Thymus (tissue), 11 donors: ENCODE measurements around the gene SPATA24. TPM values are rescaled to one million over a fixed set of nuclear protein-coding genes. Genes with fewer than 3 reads are reported as not detected.

Source experiments
- DNase-seq, 9 donors: peaks; one replicate each; pipeline ENCODE4 v3.0.0-alpha.2; 2013; ENCODE audit warnings: low spot score in 9 of 9, low read depth in 6 of 9, missing footprints in 1 of 9
- H3K27ac ChIP-seq, 2 donors: one replicate each; pipeline ENCODE4 v1.5.1; 2013; ENCODE audit warnings: control low read depth in 1 of 2, low read depth in 1 of 2, low read length in 1 of 2, mild to moderate bottlenecking in 1 of 2, moderate library complexity in 1 of 2
- H3K27me3 ChIP-seq, 2 donors: one replicate each; pipeline ENCODE4 v1.5.1; 2013; ENCODE audit warnings: low read length in 1 of 2; ENCODE audit not compliant: control insufficient read depth in 2 of 2, insufficient read depth in 1 of 2
- H3K36me3 ChIP-seq, 2 donors: one replicate each; pipeline ENCODE4 v1.5.1; 2013; ENCODE audit warnings: low read length in 1 of 2, mild to moderate bottlenecking in 1 of 2, moderate library complexity in 1 of 2; ENCODE audit not compliant: control insufficient read depth in 2 of 2, insufficient read depth in 2 of 2
- H3K4me1 ChIP-seq, 2 donors: one replicate each; pipeline ENCODE4 v1.5.1; 2013; ENCODE audit warnings: low read length in 2 of 2; ENCODE audit not compliant: control insufficient read depth in 2 of 2, insufficient read depth in 2 of 2
- H3K4me3 ChIP-seq, 2 donors: one replicate each; pipeline ENCODE4 v1.5.1; 2013; ENCODE audit warnings: low read length in 2 of 2, control low read depth in 1 of 2, mild to moderate bottlenecking in 1 of 2
- H3K9me3 ChIP-seq, 2 donors: one replicate each; pipeline ENCODE4 v1.5.1; 2013; ENCODE audit warnings: low read length in 1 of 2, mild to moderate bottlenecking in 1 of 2; ENCODE audit not compliant: control insufficient read depth in 2 of 2, insufficient read depth in 1 of 2
- WGBS: extraction: QIAGEN DNeasy Blood & Tissue Kit; methylation state at CpG from one replicate; pipeline ENCODE4 v1.1.7; 2013; 5-methylcytosine and 5-hydroxymethylcytosine counted together
- polyA plus RNA-seq: library from polyadenylated mRNA; stranded (reverse); fragments of 200-250 nt; gene quantifications from one replicate; pipeline ENCODE4 v1.2.3, GENCODE V29; 2013
- total RNA-seq: library from RNA; stranded (reverse); fragments of 120-200 nt; gene quantifications from one replicate; pipeline ENCODE4 v1.2.4, GENCODE V29; 2013
- donor health status: healthy.

Gene SPATA24
- total and polyA plus RNA-seq, 2 donors = 5.8 to 6.6 TPM

DNA sequence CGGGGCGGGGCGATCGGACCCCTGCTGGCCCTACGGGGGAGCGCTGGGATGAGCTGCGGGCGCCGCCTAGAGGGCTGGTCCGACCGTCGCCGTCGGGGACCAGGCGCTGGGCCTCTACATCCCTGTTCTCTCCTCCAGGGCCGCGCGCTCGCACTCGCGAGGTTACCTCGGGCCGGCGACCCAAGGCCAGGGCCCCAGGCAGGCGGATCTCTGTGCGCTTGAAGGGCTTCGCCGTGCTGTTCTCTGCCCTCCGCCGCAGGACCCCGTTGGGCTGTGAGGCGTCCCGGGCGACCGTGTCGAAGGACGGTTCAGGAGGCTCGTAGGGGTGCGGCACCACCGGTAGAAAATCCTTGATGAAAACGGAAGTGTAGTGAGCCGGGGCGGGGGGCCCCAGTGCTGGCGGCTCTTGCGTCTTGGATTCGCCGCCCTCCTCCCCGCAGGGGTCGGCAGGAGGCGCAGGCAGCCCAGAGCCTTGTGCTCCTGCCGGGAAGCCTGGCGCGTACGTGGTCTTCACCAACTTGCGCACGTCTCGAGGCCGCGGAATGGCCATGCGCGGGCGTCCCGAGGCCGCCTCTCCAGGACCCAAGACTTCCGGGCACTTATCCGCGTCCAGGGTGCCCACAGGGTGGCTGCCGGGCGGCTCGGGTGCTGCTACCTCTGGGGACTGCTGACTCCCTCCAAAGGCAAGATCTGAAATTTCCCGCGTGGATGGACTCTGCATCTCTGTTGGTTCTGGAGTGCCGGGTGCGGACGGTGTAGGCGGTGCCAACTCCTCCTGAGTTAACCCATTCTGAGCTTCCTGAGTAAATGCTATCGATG lies 11.0 kb downstream of the SPATA24 start:
- Histone ChIP-seq H3K27me3 (peaks cover 0 to 38% of the 10 kb centered on the region in 2 donors), H3K27ac (peak overlapping the region; percentile 76 to 100), H3K9me3 (peaks cover 0 to 5% of the 10 kb centered on the region in 2 donors), H3K4me1 (peaks cover 35 to 80% of the 10 kb centered on the region in 2 donors), H3K4me3 (peak overlapping the region; percentile 55 to 79), H3K36me3 (peaks cover 0 to 14% of the 10 kb centered on the region in 2 donors)
- under 1% methylated on average over 77 of the region's 77 CpGs for WGBS
- peak in 7 of 9 donors; percentile 65 to 92 (median 83) for DNase-seq

DNA sequence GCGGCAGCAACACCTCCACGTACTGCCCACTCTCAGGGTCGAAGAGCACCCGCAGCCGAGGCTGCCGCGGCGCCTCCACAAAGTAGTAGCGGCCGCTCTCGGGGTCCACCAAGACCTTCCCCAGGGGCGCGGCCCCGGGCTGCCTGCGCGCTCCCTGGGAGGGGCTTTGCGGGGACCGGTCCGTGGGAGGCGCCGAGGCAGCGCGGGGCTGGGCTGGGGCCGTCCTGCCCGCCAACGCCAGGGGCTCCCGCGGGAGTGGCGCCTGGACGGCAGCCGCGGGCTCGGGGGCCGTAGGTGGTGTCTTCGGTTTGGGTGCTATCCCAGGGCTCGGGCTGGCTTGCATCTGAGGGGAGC lies 11.6 kb downstream of the SPATA24 start:
- under 1% methylated on average over 36 of the region's 36 CpGs for WGBS
- H3K27ac ChIP-seq = peak overlapping the region; percentile 76 to 100
- peak overlapping the region; percentile 55 to 79 for H3K4me3 ChIP-seq
- peaks cover 35 to 86% of the 10 kb centered on the region in 2 donors for H3K4me1 ChIP-seq
- H3K36me3 ChIP-seq = peaks cover 0 to 18% of the 10 kb centered on the region in 2 donors
- H3K27me3 ChIP-seq = peaks cover 0 to 38% of the 10 kb centered on the region in 2 donors
- peaks cover 0 to 5% of the 10 kb centered on the region in 2 donors for H3K9me3 ChIP-seq
- peak in 1 of 9 donors; percentile 27 for DNase-seq

DNA sequence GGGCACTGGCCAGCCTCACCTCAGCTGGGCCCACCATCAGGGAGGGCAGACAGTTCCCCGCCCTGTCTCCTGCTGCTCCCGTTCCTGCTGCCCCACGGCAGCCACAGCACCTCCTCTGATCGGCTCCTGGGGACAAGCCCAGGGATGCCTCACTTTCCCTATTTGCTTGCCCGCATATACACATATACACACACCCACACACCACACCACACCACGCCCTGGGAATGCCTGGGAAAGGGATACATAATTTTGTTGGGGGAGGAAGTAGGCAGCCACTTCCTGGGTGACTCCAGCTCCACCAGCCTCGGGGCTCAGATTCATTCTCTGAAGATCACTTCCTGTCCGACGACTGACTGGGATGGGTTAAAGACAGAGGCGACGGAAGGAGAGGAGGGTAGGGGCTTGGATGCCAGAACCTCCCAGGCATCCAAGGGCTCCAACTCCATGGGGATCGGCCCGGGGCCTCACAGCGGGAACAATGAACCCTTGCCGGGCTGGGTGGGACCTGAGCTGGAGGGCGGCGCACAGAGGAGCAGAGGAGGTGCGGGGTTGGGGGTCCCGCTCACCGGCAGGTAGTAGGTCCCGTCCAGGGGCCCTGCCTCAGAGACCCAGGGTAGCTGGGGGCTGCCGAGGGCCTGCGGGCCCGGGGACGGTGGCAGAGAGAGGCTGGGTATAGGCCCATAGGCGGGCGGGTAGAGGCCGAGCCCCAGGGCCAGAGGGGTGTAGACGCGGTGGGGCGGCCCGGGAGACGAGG lies 12.1 kb downstream of the SPATA24 start:
- Histone ChIP-seq H3K9me3 (peaks cover 0 to 5% of the 10 kb centered on the region in 2 donors), H3K4me3 (peak overlapping the region; percentile 55 to 79), H3K27ac (peak overlapping the region; percentile 78 to 100), H3K36me3 (peaks cover 0 to 20% of the 10 kb centered on the region in 2 donors), H3K4me1 (peaks cover 35 to 89% of the 10 kb centered on the region in 2 donors), H3K27me3 (peaks cover 0 to 38% of the 10 kb centered on the region in 2 donors)
- 9% methylated on average over 33 of the region's 33 CpGs for WGBS
- DNase-seq = peak in 3 of 9 donors; percentile 45 to 76 (median 49)

DNA sequence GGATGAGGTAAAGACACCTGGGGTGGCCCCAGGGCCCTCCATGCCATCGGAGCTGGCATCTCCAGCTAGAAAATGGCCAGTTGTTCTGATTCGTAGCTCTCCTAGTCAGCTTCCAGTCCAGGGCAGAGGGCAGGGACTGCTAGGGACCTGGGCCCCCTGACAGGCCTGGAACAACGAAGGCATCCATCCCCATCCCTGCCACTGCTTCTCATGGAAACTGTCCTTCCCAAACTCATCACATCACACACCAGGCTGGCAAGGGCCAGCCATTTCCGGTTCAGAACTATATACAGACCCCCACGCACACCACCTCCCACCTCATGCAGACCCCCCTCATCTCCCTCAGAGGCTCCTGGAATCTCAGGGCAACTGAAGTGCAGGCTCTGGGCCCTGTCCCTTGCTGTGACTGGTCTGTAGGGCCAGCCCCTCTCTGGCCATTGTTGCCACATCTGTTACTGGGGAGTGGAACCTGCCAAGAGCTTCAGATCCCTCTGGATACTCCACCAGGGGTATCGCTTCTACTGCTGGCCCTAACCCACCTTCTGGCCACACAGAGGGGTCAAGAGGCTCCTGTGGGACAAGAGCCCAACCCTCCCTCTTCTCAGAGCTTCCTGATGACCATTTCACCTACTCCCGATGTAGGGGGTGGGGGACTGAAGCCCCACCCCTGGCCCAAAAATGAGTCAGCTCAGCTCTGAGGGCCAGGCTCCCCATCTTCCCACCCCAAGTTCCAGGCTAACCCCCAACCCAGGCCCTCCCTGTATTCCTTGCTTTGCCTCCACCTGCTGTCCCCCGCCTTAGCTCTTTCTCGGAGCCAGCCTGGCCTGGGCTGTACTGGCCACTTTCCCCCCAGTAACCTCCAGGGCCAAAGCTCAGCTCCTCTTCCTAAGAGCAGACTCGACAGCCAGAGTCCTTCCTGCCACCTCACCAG lies 13.0 kb downstream of the SPATA24 start:
- DNase-seq = peak in 1 of 9 donors; percentile 28
- H3K27me3 ChIP-seq = peaks cover 0 to 38% of the 10 kb centered on the region in 2 donors
- H3K36me3 ChIP-seq = peaks cover 4 to 25% of the 10 kb centered on the region in 2 donors
- 71% methylated on average over 10 of the region's 10 CpGs for WGBS
- peaks cover 0 to 5% of the 10 kb centered on the region in 2 donors for H3K9me3 ChIP-seq
- peak overlapping the region; percentile 85 to 100 for H3K27ac ChIP-seq
- peak overlapping the region; percentile 79 to 100 for H3K4me3 ChIP-seq
- H3K4me1 ChIP-seq = peaks cover 38 to 89% of the 10 kb centered on the region in 2 donors

DNA sequence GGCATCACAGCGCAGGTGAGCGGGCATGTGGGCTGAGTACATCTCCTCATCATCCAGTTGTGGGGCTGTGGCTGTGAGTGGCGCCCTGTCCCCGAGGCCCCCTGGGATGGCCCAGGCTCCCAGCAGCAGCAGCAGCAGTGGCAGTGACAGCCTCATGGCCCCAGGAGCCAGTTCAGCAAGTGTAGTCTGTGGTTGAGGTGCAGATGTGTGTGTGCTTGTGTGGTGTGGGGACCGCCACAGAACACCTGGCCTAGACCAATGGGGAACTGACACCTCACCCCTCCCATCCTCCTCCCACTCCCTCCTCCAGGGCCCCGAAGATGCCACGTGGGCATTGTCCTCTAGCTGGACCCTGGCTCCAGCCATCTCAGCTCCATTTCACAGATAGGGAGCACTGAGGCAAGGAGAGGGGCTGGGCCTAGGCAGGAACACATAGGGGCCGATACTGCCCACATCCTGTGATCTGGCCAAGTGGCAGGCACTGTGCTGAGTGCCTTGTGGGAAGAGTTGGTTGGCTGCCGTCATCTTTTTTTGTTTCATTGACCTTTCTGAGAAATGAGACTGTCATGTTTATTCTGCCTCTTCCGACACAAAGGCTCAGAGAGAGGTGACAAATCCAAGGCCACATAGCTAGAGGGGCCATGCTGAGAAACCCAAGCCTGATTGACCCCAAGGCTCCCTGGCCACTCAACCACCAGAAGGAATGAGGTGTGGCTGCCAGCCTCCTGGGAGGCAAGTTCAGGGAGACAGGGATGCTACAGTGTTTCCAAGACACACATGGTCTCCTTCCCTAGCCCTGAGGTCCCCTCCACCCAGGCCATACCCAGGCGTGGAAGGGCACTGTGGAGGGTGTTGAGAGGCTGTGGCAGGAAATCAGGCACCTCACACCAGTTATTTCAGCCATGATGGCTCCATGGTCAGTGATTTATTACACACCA lies 13.9 kb downstream of the SPATA24 start, which contains the start of gene MZB1:
TSS of gene MZB1 (minus strand) at position 213 of the 938 bp plus-strand sequence. CDS start at position 156, 57 bp downstream.
- H3K4me1 ChIP-seq = peaks cover 46 to 89% of the 10 kb centered on the region in 2 donors
- peaks cover 0 to 30% of the 10 kb centered on the region in 2 donors for H3K27me3 ChIP-seq
- WGBS = 14% methylated on average over 11 of the region's 11 CpGs
- peaks cover 0 to 3% of the 10 kb centered on the region in 2 donors for H3K9me3 ChIP-seq
- DNase-seq = peak in 7 of 9 donors; percentile 73 to 94 (median 85)
- H3K4me3 ChIP-seq = peak within 1 kb of the TSS; percentile 72 to 100
- peaks cover 4 to 23% of the 10 kb centered on the region in 2 donors for H3K36me3 ChIP-seq
- H3K27ac ChIP-seq = peak within 1 kb of the TSS; percentile 85 to 100

DNA sequence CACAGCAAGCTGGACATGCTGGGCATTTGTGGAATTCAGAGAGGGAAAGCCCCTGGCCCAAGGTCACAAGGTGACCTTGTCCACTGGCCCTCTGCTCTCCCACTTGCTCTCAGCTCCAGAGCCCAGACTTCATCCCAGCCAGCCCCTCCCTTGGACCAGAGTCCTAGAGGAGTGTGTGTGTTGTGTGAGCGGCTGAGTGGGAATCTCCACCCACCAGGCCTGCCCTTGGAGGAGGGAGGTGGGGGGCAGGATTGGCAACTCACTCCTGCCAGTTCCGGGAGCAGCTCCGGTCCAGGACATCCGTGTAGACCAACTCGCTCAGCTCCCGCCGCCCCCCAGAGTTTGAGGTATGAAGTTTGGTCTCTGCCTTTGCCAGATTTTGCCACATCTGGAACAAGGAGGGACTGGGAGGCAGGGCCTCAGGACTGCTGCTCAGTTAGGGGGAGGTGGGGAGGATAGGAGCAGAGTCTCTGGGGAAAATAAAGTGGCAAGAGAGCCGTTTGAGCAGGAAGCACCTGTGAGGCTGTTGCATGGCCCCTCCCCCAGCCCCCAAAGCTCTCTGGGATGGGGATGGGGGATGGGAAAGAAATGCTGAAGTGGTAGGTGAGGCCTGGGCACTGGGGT lies 15.6 kb downstream of the SPATA24 start:
- peak in 7 of 9 donors; percentile 73 to 96 (median 89) for DNase-seq
- Histone ChIP-seq H3K4me1 (peaks cover 45 to 95% of the 10 kb centered on the region in 2 donors), H3K27ac (peak overlapping the region; percentile 92 to 100), H3K9me3 (peaks cover 0 to 2% of the 10 kb centered on the region in 2 donors), H3K36me3 (peaks cover 4 to 23% of the 10 kb centered on the region in 2 donors), H3K27me3 (peaks cover 0 to 13% of the 10 kb centered on the region in 2 donors), H3K4me3 (peak overlapping the region; percentile 72 to 100)
- 4% methylated on average over 8 of the region's 8 CpGs for WGBS

DNA sequence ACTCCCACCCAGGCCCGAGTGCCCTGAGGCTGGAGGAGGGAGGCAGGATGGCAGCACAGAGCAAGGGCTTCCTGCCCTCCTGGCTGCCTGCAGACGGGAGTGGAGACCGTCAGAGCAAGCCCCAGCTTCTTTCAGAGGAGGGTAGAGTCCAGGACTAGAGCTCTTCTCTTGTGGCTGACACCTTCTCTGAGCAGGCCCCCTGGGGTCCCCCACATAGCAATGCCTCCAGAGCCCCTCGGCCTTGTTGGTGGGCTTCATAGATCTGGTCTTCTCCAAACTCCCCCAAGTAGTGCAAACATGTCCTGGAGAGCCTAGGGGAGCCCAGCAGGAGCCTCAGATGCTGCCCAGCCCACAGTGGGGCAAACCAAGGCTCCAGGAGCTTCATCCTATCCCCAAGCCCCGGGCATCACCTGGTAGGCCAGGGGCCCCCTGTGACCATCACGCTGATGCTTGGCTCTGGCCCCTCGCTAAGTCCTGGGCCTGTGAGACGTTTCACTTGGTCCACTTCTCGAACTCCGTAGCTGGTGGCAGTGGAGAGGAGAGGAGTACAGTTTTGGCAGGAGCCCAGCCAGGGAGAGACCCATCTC lies 16.2 kb downstream of the SPATA24 start:
- Histone ChIP-seq H3K9me3 (no peaks in the 10 kb centered on the region), H3K4me3 (peak overlapping the region; percentile 72 to 100), H3K36me3 (peaks cover 4 to 23% of the 10 kb centered on the region in 2 donors), H3K27me3 (peaks cover 0 to 7% of the 10 kb centered on the region in 2 donors), H3K4me1 (peaks cover 45 to 94% of the 10 kb centered on the region in 2 donors), H3K27ac (peak overlapping the region; percentile 92 to 100)
- DNase-seq = peak in 3 of 9 donors; percentile 32 to 74 (median 47)
- WGBS = 8% methylated on average over 10 of the region's 10 CpGs
